WI38 (cell line): Measurements from ENCODE around the gene PROM1.

Experiments
- H3K4me3 ChIP-seq: 2 replicates; pipeline ENCODE4 v1.5.1; 2011; ENCODE audit warnings: low read depth, mild to moderate bottlenecking, control low read depth, low read length
- TF ChIP-seq, protein P1 (sequence below): IDR thresholded peaks from 2 replicates; pipeline ENCODE4 v1.5.1; 2012; ENCODE audit warnings: low read depth, mild to moderate bottlenecking, control low read depth, low read length

PROM1 gene

GRCh38 chr4:15925830-15926229 lies 158.0 kb downstream of the PROM1 start:
- TF ChIP-seq, protein P1, sequence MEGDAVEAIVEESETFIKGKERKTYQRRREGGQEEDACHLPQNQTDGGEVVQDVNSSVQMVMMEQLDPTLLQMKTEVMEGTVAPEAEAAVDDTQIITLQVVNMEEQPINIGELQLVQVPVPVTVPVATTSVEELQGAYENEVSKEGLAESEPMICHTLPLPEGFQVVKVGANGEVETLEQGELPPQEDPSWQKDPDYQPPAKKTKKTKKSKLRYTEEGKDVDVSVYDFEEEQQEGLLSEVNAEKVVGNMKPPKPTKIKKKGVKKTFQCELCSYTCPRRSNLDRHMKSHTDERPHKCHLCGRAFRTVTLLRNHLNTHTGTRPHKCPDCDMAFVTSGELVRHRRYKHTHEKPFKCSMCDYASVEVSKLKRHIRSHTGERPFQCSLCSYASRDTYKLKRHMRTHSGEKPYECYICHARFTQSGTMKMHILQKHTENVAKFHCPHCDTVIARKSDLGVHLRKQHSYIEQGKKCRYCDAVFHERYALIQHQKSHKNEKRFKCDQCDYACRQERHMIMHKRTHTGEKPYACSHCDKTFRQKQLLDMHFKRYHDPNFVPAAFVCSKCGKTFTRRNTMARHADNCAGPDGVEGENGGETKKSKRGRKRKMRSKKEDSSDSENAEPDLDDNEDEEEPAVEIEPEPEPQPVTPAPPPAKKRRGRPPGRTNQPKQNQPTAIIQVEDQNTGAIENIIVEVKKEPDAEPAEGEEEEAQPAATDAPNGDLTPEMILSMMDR: no peak
- H3K4me3 ChIP-seq: no peak overlapping the region

DNA sequence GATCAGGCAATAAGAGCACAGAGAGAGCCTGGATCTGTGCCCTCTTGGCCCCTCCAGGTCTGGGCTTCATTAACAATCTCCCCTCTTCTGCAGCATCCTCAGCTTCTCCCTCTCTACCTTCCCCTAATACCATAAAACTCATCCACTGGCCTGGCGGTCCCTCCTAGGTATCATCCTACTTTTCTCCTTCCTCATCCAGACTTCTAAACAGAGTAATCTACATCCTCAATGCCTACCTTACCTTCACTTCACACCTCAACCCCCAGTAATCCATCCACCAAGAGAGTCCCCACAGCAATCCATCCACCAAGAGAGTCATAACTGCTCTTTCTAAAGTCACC lies 162.3 kb downstream of the PROM1 start:
- H3K4me3 ChIP-seq: no peak overlapping the region
- TF ChIP-seq, protein P1: no peak

GRCh38 chr4:15920723-15921591 lies 162.9 kb downstream of the PROM1 start:
- TF ChIP-seq, protein P1: no peak
- peak overlapping the region; percentile 11; the same call in 1 of the 2 replicates for H3K4me3 ChIP-seq

GRCh38 chr4:15918484-15919129 lies 165.2 kb downstream of the PROM1 start:
- TF ChIP-seq, protein P1: no peak
- no peak overlapping the region for H3K4me3 ChIP-seq
